MCF 10A (cell line): ENCODE results near the gene CBX2. TPM values are rescaled to one million over a fixed set of nuclear protein-coding genes. Genes with fewer than 3 reads are reported as not detected.

Experiments used
- BruUV-seq: library from RNA; stranded (reverse); fragments of 400-500 nt; replicated peaks from 2 replicates; lab custom pipeline; 2021; lab: Mats Ljungman, UMichigan
- CTCF ChIA-PET: fragments of 300-600 bp; sonication (Branson Sonifier 250); formaldehyde crosslinking; extraction: SDS; loops from one replicate; lab custom pipeline; 2021; ENCODE audit warnings: antibody characterized with exemption, inconsistent platforms; lab: Yijun Ruan, JAX
- POLR2A ChIA-PET: fragments of 300-600, 350-650 bp; sonication (Branson Sonifier 250); formaldehyde crosslinking; extraction: SDS; loops from one replicate; lab custom pipeline; 2020; ENCODE audit warnings: antibody characterized with exemption, inconsistent platforms; lab: Yijun Ruan, JAX
- DNase-seq: peaks from one replicate; pipeline ENCODE4 v3.0.0-alpha.2; 2018; ENCODE audit not compliant: unreplicated experiment
- H3K27ac Mint-ChIP-seq: one replicate; pipeline ENCODE4 v1.8.0; 2022; ENCODE audit warnings: mild to moderate bottlenecking, low read depth, mixed read lengths; ENCODE audit not compliant: unreplicated experiment
- H3K27me3 Mint-ChIP-seq: one replicate; pipeline ENCODE4 v1.8.0; 2022; ENCODE audit warnings: mixed read lengths; ENCODE audit not compliant: insufficient read depth, unreplicated experiment
- H3K36me3 Mint-ChIP-seq: one replicate; pipeline ENCODE4 v1.8.0; 2022; ENCODE audit warnings: mild to moderate bottlenecking, moderate library complexity, mixed read lengths; ENCODE audit not compliant: insufficient read depth, unreplicated experiment
- H3K4me1 Mint-ChIP-seq: one replicate; pipeline ENCODE4 v1.8.0; 2022; ENCODE audit warnings: mixed read lengths; ENCODE audit not compliant: insufficient read depth, unreplicated experiment
- H3K4me3 Mint-ChIP-seq: one replicate; pipeline ENCODE4 v1.8.0; 2022; ENCODE audit warnings: mild to moderate bottlenecking, moderate library complexity, mixed read lengths; ENCODE audit not compliant: unreplicated experiment
- H3K9me3 Mint-ChIP-seq: one replicate; pipeline ENCODE4 v1.8.0; 2022; ENCODE audit warnings: mixed read lengths; ENCODE audit not compliant: unreplicated experiment
- intact Hi-C: fragments of 100-400 bp; cut with micrococcal nuclease; formaldehyde crosslinking; loops from 2 replicates; pipeline ENCODE4 v1.14.1; 2022
- total RNA-seq: library from RNA; stranded (reverse); gene quantifications from 2 replicates; pipeline ENCODE4 v1.2.3, GENCODE V29; 2022
- TF ChIP-seq, protein P1 (sequence below): fragments of 200-600 bp; IDR thresholded peaks from one replicate; pipeline ENCODE4 v1.8.0; 2022; ENCODE audit warnings: antibody characterized with exemption, mild to moderate bottlenecking; ENCODE audit not compliant: unreplicated experiment

The CBX2 gene
- total RNA-seq, 1 experiment from 2014 or later: 3.9 TPM

DNA sequence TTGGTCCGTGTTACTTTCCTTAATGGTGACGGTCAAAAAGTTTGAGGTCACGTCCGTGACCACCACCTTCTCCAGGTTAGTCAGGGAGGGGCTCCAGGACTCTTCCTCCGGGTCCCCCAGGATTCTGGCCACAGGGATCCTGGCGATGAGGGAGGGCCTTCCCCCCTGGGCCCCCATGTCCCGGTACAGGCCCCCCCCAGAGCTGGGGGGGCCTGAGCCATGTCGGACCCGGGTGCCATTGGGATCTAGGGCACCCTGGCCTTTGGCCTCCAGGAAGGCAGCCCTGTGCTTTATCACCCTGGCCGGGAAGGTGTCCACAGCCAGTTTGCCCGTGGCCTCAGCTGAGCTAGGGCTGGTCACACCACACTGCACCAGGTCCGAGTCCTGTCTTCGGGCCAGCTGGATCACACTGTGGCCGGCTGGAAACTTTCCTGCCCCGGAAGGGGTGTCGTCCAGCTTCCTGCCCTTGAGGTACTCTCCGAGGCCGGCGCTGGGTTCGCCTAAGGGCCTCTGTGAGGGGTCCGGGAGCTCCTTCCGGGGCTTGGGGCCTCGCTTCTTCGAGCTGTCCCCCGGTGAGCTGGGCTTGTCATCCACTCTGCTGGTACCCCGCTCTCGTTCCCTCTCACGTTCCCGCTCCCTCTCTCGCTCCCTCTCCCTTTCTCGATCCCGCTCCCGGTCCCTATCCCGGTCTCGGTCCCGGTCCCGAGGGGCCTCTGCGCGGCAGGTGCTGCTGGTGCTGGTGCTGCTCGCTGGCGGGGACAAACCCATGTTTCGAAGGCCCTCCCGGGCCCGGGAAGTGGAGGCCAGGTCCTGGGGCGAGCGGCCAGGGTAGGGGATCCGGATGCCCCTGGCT, 16.9 kb downstream of the CBX2 start:
- CTCF ChIA-PET: interaction anchor here (0.5 to 0.7 kb wide), 2 partner anchors 33 to 49 kb away, joined by 3 to 4 read pairs; no protein-coding TSS in a partner anchor
- Mint-ChIP-seq H3K4me3 (no peak overlapping the region), H3K9me3 (no peaks in the 10 kb centered on the region), H3K27me3 (peaks cover 16% of the 10 kb centered on the region), H3K4me1 (peaks cover 7% of the 10 kb centered on the region), H3K36me3 (peaks cover 22% of the 10 kb centered on the region), H3K27ac (no peak overlapping the region)
- POLR2A ChIA-PET: interaction anchor here (0.7 to 1.2 kb wide), 3 partner anchors 16 to 43 kb away, joined by 3 read pairs; no protein-coding TSS in a partner anchor
- TF ChIP-seq, protein P1, sequence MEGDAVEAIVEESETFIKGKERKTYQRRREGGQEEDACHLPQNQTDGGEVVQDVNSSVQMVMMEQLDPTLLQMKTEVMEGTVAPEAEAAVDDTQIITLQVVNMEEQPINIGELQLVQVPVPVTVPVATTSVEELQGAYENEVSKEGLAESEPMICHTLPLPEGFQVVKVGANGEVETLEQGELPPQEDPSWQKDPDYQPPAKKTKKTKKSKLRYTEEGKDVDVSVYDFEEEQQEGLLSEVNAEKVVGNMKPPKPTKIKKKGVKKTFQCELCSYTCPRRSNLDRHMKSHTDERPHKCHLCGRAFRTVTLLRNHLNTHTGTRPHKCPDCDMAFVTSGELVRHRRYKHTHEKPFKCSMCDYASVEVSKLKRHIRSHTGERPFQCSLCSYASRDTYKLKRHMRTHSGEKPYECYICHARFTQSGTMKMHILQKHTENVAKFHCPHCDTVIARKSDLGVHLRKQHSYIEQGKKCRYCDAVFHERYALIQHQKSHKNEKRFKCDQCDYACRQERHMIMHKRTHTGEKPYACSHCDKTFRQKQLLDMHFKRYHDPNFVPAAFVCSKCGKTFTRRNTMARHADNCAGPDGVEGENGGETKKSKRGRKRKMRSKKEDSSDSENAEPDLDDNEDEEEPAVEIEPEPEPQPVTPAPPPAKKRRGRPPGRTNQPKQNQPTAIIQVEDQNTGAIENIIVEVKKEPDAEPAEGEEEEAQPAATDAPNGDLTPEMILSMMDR: no peak
- no peak for DNase-seq
- intact Hi-C loops: no loop called here
- BruUV-seq: TSS peak; percentile 8

DNA sequence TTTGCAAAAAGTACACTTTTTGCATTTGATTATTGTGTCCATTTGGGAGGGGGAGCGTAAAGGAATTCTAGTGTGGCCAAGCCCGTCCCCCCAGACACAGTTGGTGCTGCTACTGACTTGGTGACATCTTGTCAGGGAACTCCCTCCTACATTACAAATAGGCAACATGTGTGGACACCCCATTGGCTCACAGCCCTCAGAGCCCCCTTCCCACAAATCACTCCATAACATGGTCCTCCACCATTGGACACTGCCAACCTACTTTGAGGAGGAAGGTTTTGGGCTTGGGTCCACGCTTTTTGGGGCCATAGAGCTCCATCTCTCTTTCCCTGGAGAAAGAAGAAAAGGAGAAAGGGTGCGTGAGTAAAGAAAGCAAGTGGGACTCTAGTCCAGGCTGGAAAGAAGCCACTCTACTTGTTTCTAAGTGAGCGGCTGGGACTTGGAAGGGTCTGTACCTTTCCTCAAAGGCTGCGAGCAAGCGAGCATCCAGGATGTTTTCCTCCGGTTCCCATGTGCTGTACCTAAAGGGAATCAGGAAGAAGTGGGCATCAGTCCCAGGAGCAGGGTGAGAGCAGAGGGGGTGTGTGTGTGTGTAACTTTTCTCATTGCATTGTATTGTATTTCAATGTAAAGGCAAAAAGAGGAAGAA, 18.0 kb downstream of the CBX2 start:
- peak overlapping the region; percentile 81 for H3K4me3 Mint-ChIP-seq
- DNase-seq: no peak
- intact Hi-C loops: no loop called here
- H3K9me3 Mint-ChIP-seq: no peaks in the 10 kb centered on the region
- peaks cover 15% of the 10 kb centered on the region for H3K4me1 Mint-ChIP-seq
- H3K36me3 Mint-ChIP-seq: peaks cover 22% of the 10 kb centered on the region
- no peak overlapping the region for H3K27ac Mint-ChIP-seq
- TSS peak; percentile 77 for BruUV-seq
- TF ChIP-seq, protein P1: no peak
- ChIA-PET POLR2A (interaction anchor here (1.3 to 2.0 kb wide), 4 partner anchors 14 to 123 kb away, joined by 3 to 22 read pairs (median 8); no protein-coding TSS in a partner anchor), CTCF (no interaction called here)
- peaks cover 26% of the 10 kb centered on the region for H3K27me3 Mint-ChIP-seq

DNA sequence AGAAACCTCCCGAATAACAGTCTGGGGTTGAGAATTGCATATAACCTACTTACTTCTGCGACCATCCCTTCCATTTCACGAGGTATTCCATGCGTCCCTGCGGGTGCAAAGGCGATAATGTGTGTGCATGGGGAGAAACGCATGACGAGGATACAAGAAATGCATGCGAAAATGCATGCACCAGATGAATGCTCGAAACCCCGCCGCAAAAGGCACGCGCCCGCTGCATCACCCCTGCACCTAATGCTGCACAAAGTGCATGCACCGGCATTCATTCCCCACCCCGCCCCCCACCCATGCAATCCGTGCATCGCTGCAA, 18.5 kb downstream of the CBX2 start:
- intact Hi-C loops: no loop called here
- ChIA-PET CTCF (interaction anchor here (0.5 to 1.0 kb wide), 4 partner anchors 40 to 120 kb away, joined by 3 to 6 read pairs (median 4); no protein-coding TSS in a partner anchor), POLR2A (interaction anchor here (0.6 to 2.1 kb wide), 14 partner anchors 9 to 750 kb away, joined by 3 to 22 read pairs (median 6); partner anchors contain the start of genes CBX2 and CBX4)
- H3K36me3 Mint-ChIP-seq: peaks cover 22% of the 10 kb centered on the region
- H3K4me1 Mint-ChIP-seq: peaks cover 15% of the 10 kb centered on the region
- H3K9me3 Mint-ChIP-seq: no peaks in the 10 kb centered on the region
- H3K27ac Mint-ChIP-seq: peak overlapping the region; percentile 88
- TF ChIP-seq, protein P1: no peak
- H3K4me3 Mint-ChIP-seq: peak overlapping the region; percentile 81
- no TSS peak for BruUV-seq
- peaks cover 26% of the 10 kb centered on the region for H3K27me3 Mint-ChIP-seq
- no peak for DNase-seq
